NCI-H774 (cell line): ENCODE measurements around the gene GALT.
"Not testable (repeated sequence)": the region's sequence is repeated elsewhere in the genome, so short reads cannot be mapped to it uniquely, and the experiment has no call there.

Experiments
- DNase-seq: peaks from one replicate; lab custom pipeline; 2025; lab: John Stamatoyannopoulos, UW

GALT gene

DNA sequence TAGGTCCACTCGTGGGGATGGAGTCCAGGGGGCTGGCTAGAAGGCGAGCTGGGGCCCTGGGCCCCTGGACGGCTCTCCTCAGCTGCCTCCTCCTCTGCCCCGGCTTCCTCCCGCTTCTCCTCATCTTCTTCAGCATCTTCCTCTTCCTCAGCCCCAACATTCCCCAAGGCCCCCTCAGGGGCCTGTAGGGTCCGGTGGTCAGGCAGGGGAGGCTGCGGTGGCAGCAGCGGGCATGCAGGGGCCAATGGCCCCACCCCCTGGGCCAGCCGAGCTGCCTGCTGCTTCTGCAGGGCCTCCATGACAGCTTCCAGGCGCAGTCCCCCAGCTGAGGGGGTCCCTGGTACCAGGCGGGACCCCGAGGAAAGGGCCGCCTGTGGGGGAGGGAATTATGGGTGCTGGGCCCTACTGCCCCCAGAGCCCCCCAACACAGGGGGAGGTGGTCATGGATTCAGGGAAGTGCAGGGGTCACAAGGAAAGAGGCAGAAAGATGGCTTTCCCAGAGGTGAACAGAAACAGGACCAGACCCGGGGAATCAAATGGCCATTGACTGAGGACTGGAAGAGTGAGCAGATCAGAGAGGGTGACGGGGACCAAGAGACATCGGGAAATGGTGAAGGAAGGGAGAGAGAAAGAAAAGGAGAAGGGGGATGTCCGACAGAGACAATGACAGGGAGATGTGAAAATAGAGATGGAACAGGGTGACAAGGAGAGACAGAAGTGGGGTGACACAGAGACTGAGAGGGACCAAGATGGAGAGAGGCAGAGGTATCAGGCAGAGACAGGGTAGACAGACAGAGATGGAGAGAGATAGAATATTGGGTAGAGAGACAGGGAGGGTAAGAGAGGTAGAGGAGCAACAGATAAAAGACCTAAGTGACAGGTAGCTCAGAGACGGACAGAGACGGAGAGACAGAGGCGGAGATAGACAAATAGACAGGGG is 18.5 kb upstream of the GALT start:
- DNase-seq: no peak

DNA sequence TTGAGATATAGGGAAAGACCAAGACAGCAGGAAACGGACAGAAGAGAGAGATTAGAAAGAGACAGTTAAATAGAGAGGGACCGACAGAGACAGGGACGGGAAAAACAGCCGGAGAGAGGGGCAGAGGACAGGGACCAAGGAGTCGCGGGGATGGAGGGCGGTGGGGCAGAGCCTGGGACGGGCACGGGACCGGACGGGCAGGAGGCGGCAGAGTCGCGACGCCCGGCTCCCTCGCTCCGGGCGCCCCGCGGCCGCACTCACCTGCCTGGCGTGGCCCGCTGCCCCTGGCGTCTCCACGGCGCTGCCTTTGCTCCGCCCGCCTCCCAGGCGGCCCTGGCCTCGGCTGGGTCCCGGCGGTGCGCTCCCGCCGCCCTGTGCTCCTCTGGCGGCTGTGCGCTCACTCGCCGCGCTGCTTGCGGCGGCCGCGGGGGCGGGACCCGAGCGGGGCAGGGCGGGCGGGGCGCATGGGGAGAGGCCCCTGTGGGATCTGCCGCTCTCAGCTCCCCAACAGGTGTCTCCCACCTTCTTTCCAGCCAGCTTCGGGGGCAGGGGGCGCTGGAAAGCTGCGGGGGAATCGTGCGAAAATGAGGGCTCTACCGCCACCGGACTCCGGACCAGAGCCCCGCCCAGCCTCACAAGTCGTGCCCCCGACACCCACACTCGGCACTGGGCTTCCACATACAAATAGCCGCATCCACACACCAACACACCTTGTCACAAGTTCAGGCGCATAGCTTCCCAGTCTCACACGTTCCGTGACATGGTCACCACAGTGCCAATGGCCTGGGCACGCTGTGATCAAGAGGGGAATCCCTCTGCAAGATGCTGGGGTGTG is 17.6 kb upstream of the GALT start, which contains the start of gene ARID3C:
Gene ARID3C, minus strand, starts transcription at position 411 of the 835 bp plus-strand sequence. CDS start 1,052 bp downstream, outside the sequence.
- DNase-seq: peak; percentile 10

DNA sequence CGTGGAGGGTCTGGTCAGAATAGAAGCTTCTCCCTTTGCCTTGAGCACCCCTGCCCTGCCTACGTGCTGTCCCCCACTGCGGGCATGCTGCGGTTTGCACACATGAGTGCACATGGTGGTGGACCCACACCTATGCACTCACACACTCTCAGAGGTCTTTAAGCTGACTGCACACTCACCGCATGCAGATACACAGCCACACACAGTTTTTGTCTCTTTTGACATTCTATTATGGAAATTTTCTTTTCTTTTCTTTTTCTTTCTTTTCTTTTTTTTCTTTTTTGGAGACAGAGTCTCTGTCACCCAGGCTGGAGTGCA is 17.0 kb upstream of the GALT start:
- no peak for DNase-seq

DNA sequence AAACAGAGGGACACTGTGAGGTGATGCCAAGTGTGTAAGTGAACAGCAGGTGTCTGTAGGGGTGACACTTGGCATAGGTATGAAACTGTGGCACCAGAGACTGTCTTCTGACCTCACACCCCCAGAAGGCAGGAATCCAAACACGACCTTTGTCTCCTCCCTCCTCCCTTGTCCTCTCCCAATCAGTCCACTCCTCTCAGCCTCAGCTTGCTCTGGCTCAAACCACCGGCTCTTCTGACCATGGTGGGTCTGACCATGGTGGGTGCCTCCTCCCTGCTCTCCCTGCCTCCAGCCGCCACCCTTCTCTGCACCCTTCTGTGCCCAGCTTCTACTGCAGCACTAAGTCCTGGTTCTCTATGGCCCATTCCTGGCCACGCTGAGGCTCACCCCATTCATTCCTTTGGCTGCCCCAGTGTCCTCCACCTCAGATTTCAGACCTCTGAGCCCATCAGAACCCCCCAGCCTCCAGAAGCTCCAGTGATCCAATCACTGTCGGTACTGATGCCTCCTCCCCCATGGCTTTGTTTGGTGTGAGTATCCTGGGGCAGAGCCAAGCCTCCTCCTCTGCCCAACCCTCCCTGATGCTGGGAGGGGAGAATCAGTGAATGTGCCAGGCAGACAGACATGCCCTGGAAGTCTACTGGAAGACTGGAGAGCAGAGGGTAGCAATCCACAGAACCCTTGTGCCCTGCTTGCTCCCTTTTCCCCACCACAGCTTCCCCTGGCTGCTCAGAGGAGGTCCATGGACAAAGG is 15.9 kb upstream of the GALT start:
- no peak for DNase-seq

DNA sequence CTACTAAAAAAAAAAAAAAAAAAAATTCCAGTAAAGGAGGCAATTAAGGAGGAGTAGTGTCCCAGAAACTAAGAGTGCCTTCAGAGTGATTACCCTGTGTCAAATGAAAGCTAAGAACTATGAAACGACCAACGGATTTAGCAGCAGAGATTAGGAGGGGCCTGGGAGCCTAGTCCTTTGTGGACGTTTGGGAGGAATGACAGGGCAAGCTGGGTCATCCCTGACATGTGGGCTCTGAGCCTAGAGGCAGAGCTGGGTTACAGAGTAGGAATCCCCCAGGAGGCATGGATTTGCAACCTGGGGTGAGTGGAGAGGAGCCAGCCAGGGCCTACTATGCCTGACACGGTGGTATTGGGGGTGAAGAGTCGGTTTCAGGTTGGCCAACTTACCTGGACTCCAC is 13.3 kb upstream of the GALT start:
- DNase-seq: no peak

DNA sequence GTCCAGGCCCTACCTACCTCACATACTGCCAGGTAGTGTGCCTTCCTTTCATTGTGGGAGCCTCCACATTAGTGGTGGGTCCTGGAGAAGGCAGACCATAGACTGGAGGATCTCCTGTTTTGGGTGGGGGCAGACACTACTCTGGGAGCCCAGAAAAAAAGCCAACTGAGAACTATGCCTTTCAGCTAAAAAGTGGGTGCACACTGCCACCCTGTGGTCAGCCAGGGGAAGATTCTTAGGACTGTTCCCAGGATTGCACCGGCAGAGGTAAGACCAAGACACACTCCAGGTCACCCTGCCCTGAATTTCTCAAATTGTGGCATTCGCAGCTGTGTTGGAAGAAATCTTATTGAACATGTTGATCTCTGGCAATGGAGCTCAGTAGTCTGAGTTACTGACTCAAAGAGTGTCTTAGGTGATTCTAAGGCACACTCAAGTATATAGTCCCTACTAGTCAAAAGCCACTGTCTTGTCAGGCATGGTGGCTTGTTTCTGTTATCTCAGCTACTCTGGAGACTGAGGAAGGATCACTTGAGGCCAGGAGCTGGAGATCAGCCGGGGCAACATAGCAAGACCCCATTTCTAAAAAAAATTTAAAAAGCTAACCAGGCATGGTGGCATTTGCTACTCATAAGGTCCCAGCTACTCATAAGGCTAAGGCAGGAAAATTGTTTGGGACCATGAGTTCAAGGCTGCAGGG is 12.5 kb upstream of the GALT start:
- DNase-seq: peak; percentile 22

DNA sequence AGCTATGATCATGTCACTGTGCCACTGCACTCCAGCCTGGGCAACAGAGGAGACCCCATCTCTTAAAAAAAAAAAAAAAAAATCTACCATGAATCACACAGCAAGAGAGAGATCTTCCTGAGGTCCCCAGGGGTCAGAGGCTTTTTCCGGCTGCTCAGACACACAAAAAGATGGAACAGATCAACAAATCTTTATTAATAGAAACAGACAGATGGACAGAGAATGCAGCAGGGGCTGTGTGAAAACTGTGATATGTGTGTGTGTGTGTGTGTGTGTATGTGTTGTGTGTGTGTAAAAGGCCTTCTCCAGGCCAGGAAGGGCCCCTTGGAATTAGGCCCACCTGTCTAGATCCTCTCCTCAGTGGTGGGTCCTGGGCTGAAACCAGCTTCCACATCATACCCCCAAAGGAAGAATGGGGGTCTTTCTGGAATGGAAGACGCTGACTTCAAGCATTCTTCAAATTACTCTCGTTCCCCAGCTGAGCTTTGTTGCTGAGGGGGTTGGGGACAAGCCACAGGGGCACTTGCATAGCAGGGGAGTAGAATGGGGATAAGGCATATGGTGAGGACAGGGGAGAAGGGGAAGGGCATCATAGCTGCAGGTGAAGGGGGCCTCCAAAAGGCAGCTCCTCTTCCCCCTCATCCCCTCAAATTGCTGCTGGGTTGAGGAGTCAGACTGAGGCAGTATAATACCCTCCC is 11.8 kb upstream of the GALT start:
- DNase-seq: no peak

DNA sequence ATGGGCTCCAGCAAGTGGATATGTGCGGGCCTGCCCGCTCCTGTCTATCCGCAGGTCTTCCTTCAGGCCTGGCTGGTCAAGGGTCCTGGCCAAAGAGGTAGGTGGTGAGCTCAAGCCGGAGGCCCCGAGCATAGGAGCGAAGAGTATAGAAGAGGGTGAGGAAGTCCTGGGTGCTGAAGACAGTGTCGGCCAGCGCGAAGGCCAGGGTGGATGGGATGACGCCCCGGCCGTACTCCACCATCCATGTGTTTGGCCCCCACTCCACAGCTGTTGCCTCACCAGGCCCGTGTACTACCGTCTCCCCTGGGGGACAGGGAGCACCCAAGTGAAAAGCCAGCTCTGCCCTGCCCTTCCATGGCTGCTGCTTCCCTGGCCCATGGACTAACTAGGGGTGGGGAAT is 10.9 kb upstream of the GALT start:
- no peak for DNase-seq

DNA sequence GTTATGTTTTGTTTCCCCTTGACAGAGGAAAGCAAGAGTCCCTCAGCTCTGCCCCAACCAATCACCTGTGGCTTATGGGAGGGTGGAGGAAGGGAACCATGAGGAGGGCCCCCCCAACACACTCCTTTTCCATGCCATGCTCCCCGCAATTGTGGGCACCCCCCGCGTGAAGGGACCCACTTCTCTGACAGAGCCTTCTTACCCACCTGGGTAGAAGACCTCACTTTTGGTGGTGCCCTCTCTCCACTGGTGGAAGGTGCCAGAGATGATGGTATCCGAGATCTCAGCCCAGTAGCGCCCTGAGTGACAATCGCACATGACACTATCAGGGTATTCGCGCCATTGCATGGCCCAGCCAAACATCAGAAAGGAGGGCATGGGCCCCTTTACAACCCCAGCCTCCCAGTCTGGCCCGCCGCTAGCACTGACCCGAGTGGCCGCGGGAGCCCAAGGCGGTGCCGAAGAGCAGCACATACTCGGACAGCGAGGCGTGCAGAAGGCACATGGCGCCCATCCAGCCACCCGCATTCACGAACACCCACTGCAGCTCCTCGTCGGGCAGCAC is 9.6 kb upstream of the GALT start:
- DNase-seq: no peak

DNA sequence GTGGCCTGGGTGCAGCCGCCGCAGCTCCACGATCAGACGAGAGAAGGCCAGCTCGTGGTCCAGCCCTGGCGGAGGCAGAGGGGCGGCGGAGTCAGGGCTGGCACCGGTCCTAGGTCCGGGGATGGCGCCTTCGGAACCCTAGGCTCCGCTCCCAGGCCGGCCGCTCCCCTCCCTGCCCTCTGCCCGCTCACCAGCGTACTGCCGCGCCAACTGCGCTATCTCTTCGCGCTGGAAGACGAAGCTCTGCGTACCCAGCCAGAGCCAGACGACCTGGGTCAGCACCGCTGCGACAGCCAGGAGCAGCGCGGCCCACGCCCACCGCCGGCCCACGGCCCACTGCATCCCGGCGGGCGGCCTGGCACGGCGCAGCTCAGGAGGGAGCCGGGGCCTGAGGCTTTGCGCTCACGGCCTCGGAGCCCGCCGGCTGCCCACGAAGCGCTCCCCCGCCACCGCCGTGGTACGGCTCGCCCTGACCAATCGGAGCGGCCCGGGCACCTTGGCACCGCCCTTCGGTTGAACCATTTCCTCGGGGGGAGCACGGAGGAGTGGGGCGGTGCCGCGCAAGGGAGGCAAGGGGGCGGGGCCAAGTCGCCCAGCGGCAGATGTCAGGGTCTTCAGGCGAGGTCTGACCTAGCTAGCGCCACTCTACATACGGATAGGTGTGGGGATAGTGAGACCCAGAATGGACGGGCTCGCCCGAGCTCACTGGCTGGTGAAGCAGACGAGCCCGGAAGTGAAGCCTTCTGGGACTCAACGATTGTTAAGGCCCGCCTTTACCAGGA is 8.9 kb upstream of the GALT start, which contains the start of gene SIGMAR1:
Gene SIGMAR1, minus strand, starts transcription at position 432 of the 782 bp plus-strand sequence. Its CDS starts 90 bp downstream, at position 342.
- peak; percentile 92 for DNase-seq

DNA sequence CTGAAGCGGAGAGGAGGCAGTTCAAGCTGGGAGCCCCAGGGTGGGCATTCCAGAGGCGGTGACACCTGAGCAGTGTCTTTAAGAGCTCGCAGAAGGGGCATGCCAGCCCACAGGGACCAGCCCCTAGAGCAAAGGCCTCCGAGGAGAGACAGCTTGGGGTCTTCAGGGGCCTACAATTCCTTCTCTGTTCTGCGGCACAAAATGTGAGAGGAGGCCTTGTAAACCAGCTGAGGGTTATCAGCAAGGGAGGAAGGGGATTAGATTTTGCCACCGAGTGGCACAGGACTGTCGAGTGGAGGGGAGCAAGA is 8.4 kb upstream of the GALT start:
- DNase-seq: no peak

DNA sequence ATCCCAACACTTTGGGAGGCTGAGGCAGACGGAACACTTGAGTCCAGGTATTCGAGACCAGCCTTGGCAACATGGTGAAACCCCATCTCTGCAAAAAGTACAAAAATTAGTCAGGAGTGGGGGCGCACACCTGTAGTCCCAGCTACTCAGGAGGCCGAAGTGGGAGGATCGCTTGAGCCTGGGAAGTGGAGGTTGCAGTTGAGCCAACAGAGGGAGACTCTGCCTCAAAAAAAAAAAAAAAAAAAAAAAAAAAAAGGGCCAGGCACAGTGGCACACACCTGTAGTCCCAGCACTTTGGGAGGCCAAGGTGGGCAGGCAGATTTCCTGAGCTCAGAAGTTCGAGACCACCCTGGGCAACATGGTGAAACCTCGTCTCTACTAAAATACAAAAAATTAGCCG is 7.2 kb upstream of the GALT start:
- DNase-seq: not testable (repeated sequence)

DNA sequence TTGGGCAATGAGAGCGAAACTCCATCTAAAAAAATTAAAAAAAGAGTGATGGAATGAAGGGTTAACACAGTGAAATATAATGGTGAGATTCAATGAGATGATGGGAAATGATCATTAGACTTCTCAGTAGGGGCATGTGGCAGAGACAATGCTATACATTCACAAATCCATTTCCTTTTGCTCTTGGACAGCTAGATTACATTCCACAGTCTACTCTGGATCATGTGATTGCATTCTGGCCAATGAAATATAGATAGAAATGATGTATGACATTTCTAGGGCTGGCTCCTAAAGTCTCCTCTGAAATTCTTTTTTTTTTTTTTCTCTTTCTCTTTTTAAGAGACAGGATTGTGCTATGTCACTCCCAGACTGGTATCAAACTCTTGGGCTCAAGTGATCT is 3.8 kb upstream of the GALT start:
- no peak for DNase-seq

DNA sequence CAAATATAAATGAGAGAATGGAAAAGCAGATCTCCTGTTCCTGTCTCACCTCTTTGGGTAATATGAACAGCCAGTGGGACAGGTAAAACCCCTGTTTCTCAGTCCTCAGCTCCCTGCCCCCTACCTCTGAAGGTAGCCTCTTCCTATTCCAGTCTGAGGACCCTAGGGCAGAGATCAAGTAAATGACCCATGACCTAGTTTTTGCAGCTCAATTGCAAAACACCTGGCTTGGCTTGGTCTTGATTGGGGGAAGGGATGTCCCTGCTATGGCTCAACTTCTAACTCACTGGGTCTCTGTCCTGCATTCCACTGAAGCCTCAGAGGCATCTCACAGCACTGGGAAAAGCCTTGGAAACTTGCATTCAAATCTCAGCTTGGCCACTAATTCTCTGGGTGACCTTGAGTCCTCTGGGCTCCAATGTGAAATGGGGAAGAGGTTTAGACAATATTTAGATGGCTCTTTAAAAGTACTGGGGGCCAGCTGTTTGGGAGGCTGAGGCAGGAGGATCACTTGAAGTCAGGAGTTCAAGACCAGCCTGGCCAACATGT is 1.6 kb upstream of the GALT start:
- no peak for DNase-seq

DNA sequence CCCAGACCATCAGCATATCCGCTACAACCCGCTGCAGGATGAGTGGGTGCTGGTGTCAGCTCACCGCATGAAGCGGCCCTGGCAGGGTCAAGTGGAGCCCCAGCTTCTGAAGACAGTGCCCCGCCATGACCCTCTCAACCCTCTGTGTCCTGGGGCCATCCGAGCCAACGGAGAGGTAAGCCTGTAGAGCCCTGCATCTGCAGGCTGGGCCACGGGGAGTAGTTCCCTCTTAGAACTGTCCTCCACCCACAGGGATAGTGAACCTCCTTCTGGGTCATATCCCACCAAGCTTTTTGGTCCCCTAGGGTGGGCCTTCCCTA is 569 bp downstream of the GALT start:
- no peak for DNase-seq

DNA sequence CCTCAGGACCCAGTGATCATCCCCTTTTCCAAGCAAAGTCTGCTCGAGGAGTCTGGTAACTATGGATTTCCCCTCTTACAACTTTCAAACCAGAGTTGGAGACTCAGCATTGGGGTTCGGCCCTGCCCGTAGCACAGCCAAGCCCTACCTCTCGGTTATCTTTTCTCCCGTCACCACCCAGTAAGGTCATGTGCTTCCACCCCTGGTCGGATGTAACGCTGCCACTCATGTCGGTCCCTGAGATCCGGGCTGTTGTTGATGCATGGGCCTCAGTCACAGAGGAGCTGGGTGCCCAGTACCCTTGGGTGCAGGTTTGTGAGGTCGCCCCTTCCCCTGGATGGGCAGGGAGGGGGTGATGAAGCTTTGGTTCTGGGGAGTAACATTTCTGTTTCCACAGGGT is 1.2 kb downstream of the GALT start:
- DNase-seq: no peak

DNA sequence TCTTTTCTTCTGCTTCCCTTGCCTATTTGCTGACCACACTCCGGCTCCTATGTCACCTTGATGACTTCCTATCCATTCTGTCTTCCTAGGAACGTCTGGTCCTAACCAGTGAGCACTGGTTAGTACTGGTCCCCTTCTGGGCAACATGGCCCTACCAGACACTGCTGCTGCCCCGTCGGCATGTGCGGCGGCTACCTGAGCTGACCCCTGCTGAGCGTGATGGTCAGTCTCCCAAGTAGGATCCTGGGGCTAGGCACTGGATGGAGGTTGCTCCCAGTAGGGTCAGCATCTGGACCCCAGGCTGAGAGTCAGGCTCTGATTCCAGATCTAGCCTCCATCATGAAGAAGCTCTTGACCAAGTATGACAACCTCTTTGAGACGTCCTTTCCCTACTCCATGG is 2.2 kb downstream of the GALT start:
- DNase-seq: no peak

DNA sequence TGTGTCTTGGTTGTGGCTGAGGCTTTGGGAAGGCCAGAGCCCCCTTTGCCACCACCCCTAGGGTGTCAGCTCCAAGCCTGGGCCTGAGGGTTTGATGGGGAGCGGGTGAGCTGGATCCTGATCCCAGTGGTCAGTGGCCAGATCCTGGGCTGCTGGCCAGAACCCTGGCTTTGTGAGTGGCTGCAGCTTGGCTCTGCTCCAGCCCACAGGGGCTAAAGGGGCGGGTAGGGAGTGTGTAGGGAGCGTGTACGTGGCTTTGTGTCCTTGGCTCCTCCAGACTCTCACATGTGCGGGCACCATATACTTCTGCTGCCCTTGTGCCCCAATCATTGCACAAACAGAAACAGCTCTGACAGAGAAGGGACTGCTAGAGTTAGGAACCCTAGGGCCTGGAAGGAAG is 4.3 kb downstream of the GALT start:
- no peak for DNase-seq

DNA sequence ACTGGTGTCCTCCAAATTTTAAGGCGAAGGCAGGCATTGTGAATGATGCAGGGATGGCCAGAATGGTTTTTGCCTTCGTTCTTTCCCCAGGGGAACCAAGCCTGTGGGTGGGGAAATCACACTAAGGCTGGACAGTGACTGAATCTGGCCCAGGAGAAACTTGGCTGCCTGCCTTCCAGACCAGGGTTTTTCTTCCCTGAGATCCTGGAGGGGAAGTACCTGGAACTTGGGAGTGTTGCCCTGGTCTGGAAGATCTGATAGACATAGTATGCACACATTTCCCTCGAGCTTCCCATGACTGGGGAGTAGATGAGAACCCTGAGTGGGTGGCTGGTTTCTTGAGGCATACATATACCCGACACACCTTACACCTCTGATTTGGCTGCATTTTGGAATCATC is 4.8 kb downstream of the GALT start:
- no peak for DNase-seq
